UCSD-AML1 (cell line): ENCODE data around the gene FGGY.
"Not testable (repeated sequence)": the region's sequence is repeated elsewhere in the genome, so short reads cannot be mapped to it uniquely, and the experiment has no call there.

ENCODE experiments used
- DNase-seq: peaks from one replicate; lab custom pipeline; 2025; ENCODE audit not compliant: unreplicated experiment; lab: John Stamatoyannopoulos, UW

FGGY gene

GRCh38 chr1:59296358-59297256 is at the start of gene FGGY:
Gene FGGY, plus strand, starts transcription at chr1:59297094. Its CDS starts 24,456 bp downstream, at chr1:59321550.
- DNase-seq = peak; percentile 98

- DNase-seq = no peak
Measured at GRCh38 chr1:59248758-59249157, 48.1 kb upstream of the FGGY start.

DNA sequence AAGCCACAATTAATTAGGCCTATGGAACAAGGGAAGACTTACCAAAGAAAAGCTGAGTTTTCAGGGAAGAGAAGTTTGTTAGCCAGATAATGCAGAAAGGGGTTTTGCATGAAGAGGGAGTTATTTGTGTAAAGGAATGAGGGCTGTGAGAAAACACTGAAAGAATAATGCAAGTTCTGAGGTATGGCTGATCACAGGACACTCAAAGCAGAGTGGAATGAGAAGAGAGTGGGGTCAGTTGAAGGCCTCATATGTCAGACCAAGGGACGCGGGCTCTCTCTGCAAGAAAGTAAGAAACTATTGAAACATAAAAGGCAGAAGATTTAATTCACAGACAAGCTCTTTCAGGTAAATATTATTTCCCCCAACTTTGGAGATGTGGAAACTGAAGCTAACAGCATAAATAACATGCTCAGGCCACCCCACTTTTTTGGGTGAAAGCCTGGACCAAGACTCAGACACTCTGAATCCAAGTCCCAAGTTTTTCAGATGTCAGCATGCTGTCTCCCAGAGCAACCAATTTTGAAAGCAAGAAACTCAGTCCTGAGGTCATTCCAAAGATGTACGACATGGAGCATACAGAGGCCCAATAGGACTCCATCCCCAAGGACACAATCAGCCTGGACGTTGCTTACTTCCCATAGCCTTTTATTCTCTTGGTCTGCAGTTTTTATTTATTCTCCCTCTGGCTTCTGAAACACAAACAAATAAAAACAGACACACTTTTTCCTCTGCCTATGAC is 47.3 kb upstream of the FGGY start:
- no peak for DNase-seq

DNA sequence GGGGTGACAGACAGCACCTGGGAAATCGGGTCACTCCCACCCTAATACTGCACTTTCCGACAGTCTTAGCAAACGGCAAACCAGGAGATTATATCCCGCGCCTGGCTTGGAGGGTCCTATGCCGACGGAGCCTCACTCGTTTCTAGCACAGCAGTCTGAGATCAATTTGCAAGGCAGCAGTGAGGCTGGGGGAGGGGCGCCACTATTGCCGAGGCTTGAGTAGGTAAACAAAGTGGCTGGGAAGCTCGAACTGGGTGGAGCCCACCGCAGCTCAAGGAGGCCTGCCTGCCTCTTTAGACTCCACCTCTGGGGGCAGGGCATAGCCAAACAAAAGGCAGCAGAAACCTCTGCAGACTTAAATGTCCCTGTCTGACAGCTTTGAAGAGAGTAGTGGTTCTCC is 45.8 kb upstream of the FGGY start:
- DNase-seq = not testable (repeated sequence)

DNA sequence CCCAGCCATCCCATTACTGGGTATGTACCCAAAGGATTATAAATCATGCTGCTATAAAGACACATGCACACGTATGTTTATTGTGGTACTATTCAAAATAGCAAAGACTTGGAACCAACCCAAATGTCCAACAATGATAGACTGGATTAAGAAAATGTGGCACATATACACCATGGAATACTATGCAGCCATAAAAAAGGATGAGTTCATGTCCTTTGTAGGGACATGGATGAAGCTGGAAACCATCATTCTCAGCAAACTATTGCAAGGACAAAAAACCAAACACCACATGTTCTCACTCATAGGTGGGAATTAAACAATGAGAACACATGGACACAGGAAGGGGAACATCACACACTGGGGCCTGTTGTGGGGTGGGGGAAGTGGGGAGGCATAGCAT is 40.5 kb upstream of the FGGY start:
- DNase-seq = not testable (repeated sequence)

GRCh38 chr1:59258412-59259032 is 38.4 kb upstream of the FGGY start:
- no peak for DNase-seq

GRCh38 chr1:59261537-59261936 is 35.4 kb upstream of the FGGY start:
- no peak for DNase-seq

DNA sequence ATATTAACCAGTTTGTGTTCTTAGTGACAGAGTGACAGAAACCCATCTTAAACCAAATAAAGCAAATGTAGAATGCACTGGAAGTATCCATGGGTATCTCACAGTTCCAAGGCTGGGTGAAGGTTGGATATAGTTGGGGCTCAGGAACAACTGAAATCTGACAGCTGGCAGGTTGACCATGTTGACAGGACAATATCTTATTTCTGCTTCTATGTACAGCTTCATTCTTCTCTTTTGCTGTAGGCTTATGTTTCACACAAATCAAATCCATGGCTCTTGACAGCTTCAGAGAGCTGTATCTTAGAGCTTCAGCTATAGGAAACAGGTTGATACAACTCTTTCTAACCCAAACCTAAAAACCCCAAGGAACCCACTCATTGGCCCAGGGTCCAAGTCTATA is 34.3 kb upstream of the FGGY start:
- DNase-seq = no peak

GRCh38 chr1:59263111-59263510 is 33.8 kb upstream of the FGGY start:
- DNase-seq = no peak

DNA sequence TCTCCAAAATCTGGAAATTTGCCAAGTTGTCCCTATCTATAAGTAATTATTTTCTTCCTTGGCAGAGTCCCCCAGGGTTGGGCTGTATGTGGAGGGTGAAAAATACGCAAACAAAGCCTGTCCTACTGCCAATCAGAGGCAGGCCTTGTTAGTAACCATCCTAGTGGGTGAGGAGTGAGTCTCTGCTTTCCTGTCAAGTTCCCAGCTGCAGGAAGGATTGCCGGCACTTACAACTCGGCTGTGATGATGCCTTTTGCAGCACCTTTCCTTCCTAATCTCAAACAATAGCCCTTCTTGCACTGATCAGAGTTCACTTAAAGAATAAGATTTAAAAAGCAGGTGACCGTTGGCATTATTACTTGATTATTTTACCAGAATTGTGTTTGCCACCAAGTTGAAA is 31.3 kb upstream of the FGGY start:
- DNase-seq = no peak

DNA sequence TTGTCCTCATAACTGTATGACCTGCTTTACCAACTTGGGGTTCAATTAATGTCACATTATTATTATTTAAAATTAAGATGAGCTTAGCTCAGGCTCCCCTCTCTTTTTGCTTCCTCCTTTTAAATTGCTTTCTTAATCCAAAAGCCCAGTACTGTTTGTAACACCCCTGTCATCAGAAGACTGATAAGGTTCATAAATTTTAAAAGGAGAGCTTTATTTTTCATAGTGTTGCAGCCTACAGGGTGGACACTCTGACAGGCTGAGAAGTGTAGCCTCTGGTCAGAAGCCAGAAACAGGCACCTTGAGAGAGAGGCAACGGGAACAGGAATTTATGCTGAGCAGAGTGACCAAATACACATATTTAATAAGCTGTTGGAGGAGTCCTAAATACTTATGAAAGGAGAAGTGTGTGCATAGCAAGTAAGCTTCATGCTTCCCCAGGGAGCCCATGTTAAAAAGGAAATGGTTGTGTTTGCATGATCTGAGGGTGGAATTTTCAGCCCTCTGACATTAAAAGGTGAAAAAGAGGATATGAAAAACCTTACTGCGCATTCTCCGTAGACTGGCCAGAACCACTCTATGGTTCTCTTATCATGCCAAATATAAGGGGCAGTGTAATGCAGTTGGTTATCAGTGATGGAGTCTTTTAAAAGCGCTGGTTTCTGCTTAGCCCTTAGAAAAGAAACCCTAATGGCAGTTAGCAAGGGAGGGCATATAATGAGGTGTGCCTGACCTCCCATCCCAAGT is 30.5 kb upstream of the FGGY start:
- no peak for DNase-seq

GRCh38 chr1:59266927-59267293 is 30.0 kb upstream of the FGGY start:
- DNase-seq = no peak

GRCh38 chr1:59268406-59268805 is 28.5 kb upstream of the FGGY start:
- DNase-seq = no peak

GRCh38 chr1:59271561-59272260 is 25.2 kb upstream of the FGGY start:
- DNase-seq = no peak

- no peak for DNase-seq
Measured at GRCh38 chr1:59272507-59272906, 24.4 kb upstream of the FGGY start.

GRCh38 chr1:59276439-59276851 is 20.4 kb upstream of the FGGY start:
- DNase-seq = no peak

GRCh38 chr1:59278780-59279354 is 18.0 kb upstream of the FGGY start:
- DNase-seq = no peak

DNA sequence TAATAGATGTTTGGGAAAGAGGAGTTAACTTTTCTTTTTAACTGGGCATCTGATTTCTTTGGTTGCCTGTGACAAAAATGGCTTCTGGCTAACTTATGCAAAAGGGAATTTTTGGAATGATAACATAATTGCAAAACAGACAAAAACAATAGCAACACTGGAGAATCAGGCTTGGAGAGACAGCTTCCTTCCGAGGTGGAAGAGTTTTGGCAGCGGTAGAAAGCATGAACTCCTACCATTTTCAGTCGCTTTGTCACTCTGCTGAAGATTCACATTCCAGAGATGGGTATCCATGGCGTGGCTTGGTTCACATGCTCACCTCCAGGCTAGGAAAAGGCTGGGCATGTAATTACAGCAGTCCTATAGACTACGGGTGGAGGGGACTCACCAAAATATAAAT is 17.2 kb upstream of the FGGY start:
- no peak for DNase-seq

GRCh38 chr1:59282951-59283350 is 13.9 kb upstream of the FGGY start:
- no peak for DNase-seq

- no peak for DNase-seq
Measured at GRCh38 chr1:59285691-59286090, 11.2 kb upstream of the FGGY start.
